Liver (tissue), 9 donors: ENCODE data around the gene MMP20. TPM values are rescaled to one million over a fixed set of nuclear protein-coding genes. Genes with fewer than 3 reads are reported as not detected.

Experiments
- DNase-seq: peaks from one replicate; pipeline ENCODE4 v3.0.0-alpha.2; 2017; ENCODE audit warnings: low spot score
- H3K27ac ChIP-seq, 2 donors: one replicate each; pipeline ENCODE4 v1.7.0; 2013; ENCODE audit warnings: inconsistent platforms in 2 of 2, low read length in 2 of 2, control low read depth in 1 of 2, low read depth in 1 of 2, mild to moderate bottlenecking in 1 of 2
- H3K27me3 ChIP-seq, 4 donors: one replicate each; pipeline versions ENCODE4 v1.6.1 to v1.7.0; 2013; ENCODE audit warnings: low read length in 3 of 4, inconsistent platforms in 1 of 4, mild to moderate bottlenecking in 1 of 4, moderate library complexity in 1 of 4; ENCODE audit not compliant: control insufficient read depth in 4 of 4, insufficient read depth in 4 of 4
- H3K36me3 ChIP-seq, 4 donors: one replicate each; pipeline versions ENCODE4 v1.6.1 to v1.7.0; 2013; ENCODE audit warnings: low read length in 3 of 4, mild to moderate bottlenecking in 3 of 4, low read depth in 1 of 4, moderate library complexity in 1 of 4; ENCODE audit not compliant: control insufficient read depth in 4 of 4, insufficient read depth in 3 of 4
- H3K4me1 ChIP-seq, 4 donors: one replicate each; pipeline versions ENCODE4 v1.6.1 to v1.7.0; 2013; ENCODE audit warnings: low read length in 3 of 4, mild to moderate bottlenecking in 3 of 4, moderate library complexity in 1 of 4; ENCODE audit not compliant: control insufficient read depth in 4 of 4, insufficient read depth in 4 of 4
- H3K4me3 ChIP-seq, 3 donors: one replicate each; pipeline versions ENCODE4 v1.6.1 to v1.7.0; 2013; ENCODE audit warnings: low read length in 3 of 3, control low read depth in 1 of 3, low read depth in 1 of 3, mild to moderate bottlenecking in 1 of 3
- H3K9ac ChIP-seq, 2 donors: one replicate each; pipeline ENCODE4 v1.7.0; 2013; ENCODE audit warnings: low read length in 2 of 2, mild to moderate bottlenecking in 2 of 2, moderate library complexity in 2 of 2, control low read depth in 1 of 2, low read depth in 1 of 2
- H3K9me3 ChIP-seq, 4 donors: one replicate each; pipeline versions ENCODE4 v1.6.1 to v1.7.0; 2013; ENCODE audit warnings: low read length in 3 of 4; ENCODE audit not compliant: control insufficient read depth in 4 of 4
- EGR1 ChIP-seq, 2 donors: IDR thresholded peaks; 2 replicates each; pipeline ENCODE4 v1.6.1; 2016 to 2018; ENCODE audit warnings: antibody characterized with exemption in 2 of 2, low read depth in 2 of 2
- FOXA1 ChIP-seq: IDR thresholded peaks from 2 replicates; pipeline ENCODE4 v1.6.1; 2016; ENCODE audit warnings: antibody characterized with exemption
- FOXA2 ChIP-seq: IDR thresholded peaks from 2 replicates; pipeline ENCODE4 v1.6.1; 2016; ENCODE audit warnings: antibody characterized with exemption
- GABPA ChIP-seq, 2 donors: IDR thresholded peaks in 1 of 2; conservative IDR thresholded peaks in 1 of 2; 2 replicates each; pipeline ENCODE4 v1.6.1; 2016; ENCODE audit warnings: antibody characterized with exemption in 2 of 2, mild to moderate bottlenecking in 1 of 2, moderate library complexity in 1 of 2
- HNF4A ChIP-seq, 2 donors: conservative IDR thresholded peaks; 2 replicates each; pipeline ENCODE4 v1.6.1; 2016; ENCODE audit warnings: antibody characterized with exemption in 2 of 2, mild to moderate bottlenecking in 2 of 2
- HNF4G ChIP-seq: IDR thresholded peaks from 2 replicates; pipeline ENCODE4 v1.6.1; 2016; ENCODE audit warnings: antibody characterized with exemption
- JUND ChIP-seq, 2 donors: IDR thresholded peaks; 2 replicates each; pipeline ENCODE4 v1.6.1; 2016; ENCODE audit warnings: antibody characterized with exemption in 2 of 2
- NR2F2 ChIP-seq: IDR thresholded peaks from 2 replicates; pipeline ENCODE4 v1.6.1; 2016; ENCODE audit warnings: antibody characterized with exemption
- RAD21 ChIP-seq, 2 donors: IDR thresholded peaks; 2 replicates each; pipeline ENCODE4 v1.6.1; 2016; ENCODE audit warnings: antibody characterized with exemption in 2 of 2, mild to moderate bottlenecking in 2 of 2
- REST ChIP-seq: IDR thresholded peaks from 2 replicates; pipeline ENCODE4 v1.6.1; 2016; ENCODE audit warnings: antibody characterized with exemption, mild to moderate bottlenecking
- RXRA ChIP-seq, 2 donors: IDR thresholded peaks; 2 replicates each; pipeline ENCODE4 v1.6.1; 2017 to 2018; ENCODE audit warnings: antibody characterized with exemption in 2 of 2, mild to moderate bottlenecking in 1 of 2
- SP1 ChIP-seq: IDR thresholded peaks from 2 replicates; pipeline ENCODE4 v1.6.1; 2018; ENCODE audit warnings: antibody characterized with exemption, mild to moderate bottlenecking
- TAF1 ChIP-seq: conservative IDR thresholded peaks from 2 replicates; pipeline ENCODE4 v1.6.1; 2016; ENCODE audit warnings: antibody characterized with exemption, mild to moderate bottlenecking
- YY1 ChIP-seq: IDR thresholded peaks from 2 replicates; pipeline ENCODE4 v1.6.1; 2016; ENCODE audit warnings: antibody characterized with exemption, mild to moderate bottlenecking
- WGBS: extraction: QIAGEN DNeasy Blood & Tissue Kit; methylation state at CpG from one replicate; pipeline ENCODE4 v1.1.7; 2013; 5-methylcytosine and 5-hydroxymethylcytosine counted together
- polyA plus RNA-seq, 2 donors: library from polyadenylated mRNA; stranded (reverse) in 1 of 2; unstranded in 1 of 2; fragments of 200-250 nt in 1 of 2; fragments of >200 nt in 1 of 2; fragmentation: Nextera tagmentation in 1 of 2; extraction: Ambion mirVana in 1 of 2; gene quantifications; one replicate each; pipeline versions ENCODE4 v1.2.1 to v1.2.3, GENCODE V29; 2013 to 2015
- total RNA-seq, 2 donors: library from RNA; depleted of rRNA; stranded (reverse); fragments of >200 nt; gene quantifications; one replicate each; pipeline ENCODE4 v1.2.3, GENCODE V29; 2014
- TF ChIP-seq, protein P1 (sequence below): IDR thresholded peaks from 2 replicates; pipeline ENCODE4 v1.6.1; 2016; ENCODE audit warnings: antibody characterized with exemption
- TF ChIP-seq, protein P2 (sequence below): IDR thresholded peaks from 2 replicates; pipeline ENCODE4 v1.6.1; 2016; ENCODE audit warnings: antibody characterized with exemption
- TF ChIP-seq, protein P3 (sequence below): fragments of 150-350 bp; IDR thresholded peaks from 2 replicates; pipeline ENCODE4 v1.5.1; 2017; ENCODE audit warnings: improper control_type of control experiment, low read depth, low read length; ENCODE audit not compliant: missing input control
- TF ChIP-seq, protein P4 (sequence below): IDR thresholded peaks from 2 replicates; pipeline ENCODE4 v1.6.1; 2016; ENCODE audit warnings: antibody characterized with exemption
- donor health status: healthy.
- donor health status: healthy.
- donor health status: healthy.
- donor health status: healthy.
- donor health status: healthy.

MMP20 gene
- total and polyA plus RNA-seq, 4 donors = not detected

DNA sequence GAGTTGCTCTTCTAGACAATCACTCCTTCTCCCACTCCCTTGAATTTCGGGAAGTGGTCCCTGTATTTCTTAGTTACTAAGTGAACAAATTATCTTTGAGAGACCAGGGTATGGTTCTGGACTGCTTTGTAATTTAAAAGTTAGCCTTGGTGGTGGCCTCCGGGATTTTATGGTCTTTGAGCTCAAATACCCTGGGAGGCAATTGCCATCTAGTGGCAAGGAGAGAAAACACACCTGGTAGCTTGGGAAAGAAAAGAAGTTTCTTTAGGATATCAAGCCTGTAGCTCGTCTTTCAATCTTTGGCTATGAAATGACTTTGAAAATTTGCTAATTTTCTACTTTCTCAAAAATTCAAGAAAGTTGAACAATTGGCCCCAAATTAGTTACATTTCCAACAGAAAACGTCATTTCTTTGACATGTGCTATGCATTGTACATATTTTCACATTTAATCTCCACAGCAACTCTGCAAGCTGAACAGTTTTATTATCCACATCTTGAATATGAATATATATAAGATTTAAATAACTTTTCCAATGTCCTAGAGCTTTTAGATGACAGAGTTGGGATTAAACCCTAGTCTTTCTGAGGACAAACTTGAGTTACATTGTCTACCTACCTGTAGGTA is 41.3 kb upstream of the MMP20 start:
- Histone ChIP-seq H3K4me1 (no peaks in the 10 kb centered on the region), H3K9ac (no peak overlapping the region), H3K4me3 (no peak overlapping the region), H3K27ac (no peak overlapping the region), H3K36me3 (no peaks in the 10 kb centered on the region), H3K27me3 (no peaks in the 10 kb centered on the region), H3K9me3 (no peaks in the 10 kb centered on the region)
- DNase-seq = no peak
- TF ChIP-seq, protein P1, sequence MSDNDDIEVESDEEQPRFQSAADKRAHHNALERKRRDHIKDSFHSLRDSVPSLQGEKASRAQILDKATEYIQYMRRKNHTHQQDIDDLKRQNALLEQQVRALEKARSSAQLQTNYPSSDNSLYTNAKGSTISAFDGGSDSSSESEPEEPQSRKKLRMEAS = no peak
- TF ChIP-seq SP1 (no peak), EGR1 (IDR thresholded peaks at IDR 0.05; ENCODE audit: low read depth in 2 of 2) (no peak), JUND (IDR thresholded peaks at IDR 0.05) (no peak), NR2F2 (no peak), GABPA (IDR thresholded peaks at IDR 0.05 in 1 of 2, conservative IDR thresholded peaks at IDR 0.05 in 1 of 2) (no peak), TAF1 (no peak), FOXA1 (no peak), HNF4A (conservative IDR thresholded peaks at IDR 0.05) (peak in 1 of 2 donors; percentile 25), REST (no peak), HNF4G (no peak), YY1 (no peak), RAD21 (IDR thresholded peaks at IDR 0.05) (peak; percentile 96 to 98), RXRA (IDR thresholded peaks at IDR 0.05) (no peak), FOXA2 (no peak)
- TF ChIP-seq, protein P2, sequence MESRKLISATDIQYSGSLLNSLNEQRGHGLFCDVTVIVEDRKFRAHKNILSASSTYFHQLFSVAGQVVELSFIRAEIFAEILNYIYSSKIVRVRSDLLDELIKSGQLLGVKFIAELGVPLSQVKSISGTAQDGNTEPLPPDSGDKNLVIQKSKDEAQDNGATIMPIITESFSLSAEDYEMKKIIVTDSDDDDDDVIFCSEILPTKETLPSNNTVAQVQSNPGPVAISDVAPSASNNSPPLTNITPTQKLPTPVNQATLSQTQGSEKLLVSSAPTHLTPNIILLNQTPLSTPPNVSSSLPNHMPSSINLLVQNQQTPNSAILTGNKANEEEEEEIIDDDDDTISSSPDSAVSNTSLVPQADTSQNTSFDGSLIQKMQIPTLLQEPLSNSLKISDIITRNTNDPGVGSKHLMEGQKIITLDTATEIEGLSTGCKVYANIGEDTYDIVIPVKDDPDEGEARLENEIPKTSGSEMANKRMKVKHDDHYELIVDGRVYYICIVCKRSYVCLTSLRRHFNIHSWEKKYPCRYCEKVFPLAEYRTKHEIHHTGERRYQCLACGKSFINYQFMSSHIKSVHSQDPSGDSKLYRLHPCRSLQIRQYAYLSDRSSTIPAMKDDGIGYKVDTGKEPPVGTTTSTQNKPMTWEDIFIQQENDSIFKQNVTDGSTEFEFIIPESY = no peak
- TF ChIP-seq, protein P3, sequence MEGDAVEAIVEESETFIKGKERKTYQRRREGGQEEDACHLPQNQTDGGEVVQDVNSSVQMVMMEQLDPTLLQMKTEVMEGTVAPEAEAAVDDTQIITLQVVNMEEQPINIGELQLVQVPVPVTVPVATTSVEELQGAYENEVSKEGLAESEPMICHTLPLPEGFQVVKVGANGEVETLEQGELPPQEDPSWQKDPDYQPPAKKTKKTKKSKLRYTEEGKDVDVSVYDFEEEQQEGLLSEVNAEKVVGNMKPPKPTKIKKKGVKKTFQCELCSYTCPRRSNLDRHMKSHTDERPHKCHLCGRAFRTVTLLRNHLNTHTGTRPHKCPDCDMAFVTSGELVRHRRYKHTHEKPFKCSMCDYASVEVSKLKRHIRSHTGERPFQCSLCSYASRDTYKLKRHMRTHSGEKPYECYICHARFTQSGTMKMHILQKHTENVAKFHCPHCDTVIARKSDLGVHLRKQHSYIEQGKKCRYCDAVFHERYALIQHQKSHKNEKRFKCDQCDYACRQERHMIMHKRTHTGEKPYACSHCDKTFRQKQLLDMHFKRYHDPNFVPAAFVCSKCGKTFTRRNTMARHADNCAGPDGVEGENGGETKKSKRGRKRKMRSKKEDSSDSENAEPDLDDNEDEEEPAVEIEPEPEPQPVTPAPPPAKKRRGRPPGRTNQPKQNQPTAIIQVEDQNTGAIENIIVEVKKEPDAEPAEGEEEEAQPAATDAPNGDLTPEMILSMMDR = peak; percentile 88
- TF ChIP-seq, protein P4, sequence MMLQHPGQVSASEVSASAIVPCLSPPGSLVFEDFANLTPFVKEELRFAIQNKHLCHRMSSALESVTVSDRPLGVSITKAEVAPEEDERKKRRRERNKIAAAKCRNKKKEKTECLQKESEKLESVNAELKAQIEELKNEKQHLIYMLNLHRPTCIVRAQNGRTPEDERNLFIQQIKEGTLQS = no peak
- 3% methylated on average over 4 of the region's 4 CpGs for WGBS
